GM23338 (cell line): ENCODE measurements around the gene RRAS2. TPM values are rescaled to one million over a fixed set of nuclear protein-coding genes. Genes with fewer than 3 reads are reported as not detected.

Source experiments
- ATAC-seq: fragments of 200-7000 bp; cut with Tn5 transposase; 3 replicates; pipeline ENCODE4 v1.9.1; 2020
- DNase-seq: peaks from one replicate; pipeline ENCODE4 v3.0.0-alpha.2; 2015; ENCODE audit warnings: low spot score
- H2AFZ ChIP-seq: fragments of 200-600 bp; sonication (generic); 2 replicates; pipeline ENCODE4 v1.8.0; 2016; ENCODE audit warnings: antibody characterized with exemption, mild to moderate bottlenecking, moderate library complexity
- H3F3A ChIP-seq: fragments of 200-600 bp; sonication (generic); replicated peaks from 2 replicates; pipeline ENCODE4 v1.8.0; 2017; ENCODE audit warnings: antibody characterized with exemption, mixed run types, low read depth
- H3K27ac ChIP-seq: fragments of 200-600 bp; sonication (generic); 2 replicates; pipeline ENCODE4 v1.6.1; 2016; ENCODE audit warnings: low read depth
- H3K27me3 ChIP-seq: fragments of 200-600 bp; sonication (generic); 2 replicates; pipeline ENCODE4 v1.8.0; 2016; ENCODE audit warnings: mild to moderate bottlenecking, mixed run types, moderate library complexity; ENCODE audit not compliant: insufficient read depth
- H3K36me3 ChIP-seq: fragments of 200-600 bp; sonication (generic); 2 replicates; pipeline ENCODE4 v1.8.0; 2016; ENCODE audit warnings: mild to moderate bottlenecking; ENCODE audit not compliant: insufficient read depth
- H3K4me1 ChIP-seq: fragments of 200-600 bp; sonication (generic); 2 replicates; pipeline ENCODE4 v1.8.0; 2016; ENCODE audit warnings: mild to moderate bottlenecking, moderate library complexity; ENCODE audit not compliant: insufficient read depth
- H3K4me2 ChIP-seq: fragments of 200-600 bp; sonication (generic); 2 replicates; pipeline ENCODE4 v1.7.1; 2017; ENCODE audit warnings: mixed run types
- H3K4me3 ChIP-seq: fragments of 200-600 bp; sonication (generic); 2 replicates; pipeline ENCODE4 v1.6.1; 2016; ENCODE audit warnings: mixed run types
- H3K79me2 ChIP-seq: fragments of 200-600 bp; sonication (generic); replicated peaks from 2 replicates; pipeline ENCODE4 v1.8.0; 2017; ENCODE audit warnings: mild to moderate bottlenecking; ENCODE audit not compliant: insufficient read depth
- H3K9me2 ChIP-seq: fragments of 200-600 bp; sonication (generic); 2 replicates; pipeline ENCODE4 v1.8.0; 2017; ENCODE audit not compliant: insufficient read depth
- H4K20me1 ChIP-seq: fragments of 200-600 bp; sonication (generic); replicated peaks from 2 replicates; pipeline ENCODE4 v1.8.0; 2017; ENCODE audit warnings: mild to moderate bottlenecking; ENCODE audit not compliant: insufficient read depth
- H3K27ac Mint-ChIP-seq: 2 replicates; pipeline ENCODE4 v1.8.0; 2020; ENCODE audit warnings: inconsistent platforms, mild to moderate bottlenecking, moderate library complexity, mixed read lengths
- H3K27me3 Mint-ChIP-seq: 3 replicates; pipeline ENCODE4 v1.8.0; 2022; ENCODE audit warnings: low read depth, mild to moderate bottlenecking, moderate library complexity, mixed read lengths, inconsistent platforms; ENCODE audit not compliant: insufficient read depth, poor library complexity
- H3K36me3 Mint-ChIP-seq: 3 replicates; pipeline ENCODE4 v1.8.0; 2021; ENCODE audit warnings: low read depth, mild to moderate bottlenecking, inconsistent platforms, moderate library complexity, mixed read lengths
- H3K4me1 Mint-ChIP-seq: 3 replicates; pipeline ENCODE4 v1.8.0; 2020; ENCODE audit warnings: mild to moderate bottlenecking, inconsistent platforms, mixed read lengths
- H3K4me3 Mint-ChIP-seq: 3 replicates; pipeline ENCODE4 v1.8.0; 2021; ENCODE audit warnings: moderate library complexity, mild to moderate bottlenecking, inconsistent platforms, mixed read lengths
- H3K9me3 Mint-ChIP-seq: 3 replicates; pipeline ENCODE4 v1.8.0; 2020; ENCODE audit warnings: moderate library complexity, mild to moderate bottlenecking, inconsistent platforms, mixed read lengths
- CREB1 ChIP-seq: fragments of 250-450 bp; sonication (Bioruptor Pico); IDR thresholded peaks from 2 replicates; pipeline ENCODE4 v1.5.0; 2020; ENCODE audit warnings: low read depth, mild to moderate bottlenecking, moderate library complexity
- CTCF ChIP-seq, 2 experiments: fragments of 200-600 bp in 1 of 2; sonication (generic) in 1 of 2; conservative IDR thresholded peaks; 2 replicates each; pipeline versions ENCODE4 v1.5.1 to v1.6.1; 2016 to 2017; ENCODE audit warnings: antibody characterized with exemption in 2 of 2, low read depth in 2 of 2, mild to moderate bottlenecking in 2 of 2, moderate library complexity in 1 of 2
- EZH2 ChIP-seq: fragments of 200-600 bp; sonication (generic); IDR thresholded peaks from one replicate; pipeline ENCODE4 v1.8.0; 2017; ENCODE audit warnings: antibody characterized with exemption, mild to moderate bottlenecking, low read depth; ENCODE audit not compliant: unreplicated experiment
- EZH2phosphoT487 ChIP-seq: fragments of 200-600 bp; sonication (generic); IDR thresholded peaks from one replicate; pipeline ENCODE4 v1.8.1; 2018; ENCODE audit warnings: antibody characterized with exemption; ENCODE audit not compliant: unreplicated experiment
- JUNB ChIP-seq: IDR thresholded peaks from one replicate; pipeline ENCODE4 v1.6.1; 2016; ENCODE audit warnings: antibody characterized with exemption; ENCODE audit not compliant: unreplicated experiment
- NANOG ChIP-seq: IDR thresholded peaks from 2 replicates; pipeline ENCODE4 v1.6.1; 2016; ENCODE audit warnings: antibody characterized with exemption, borderline replicate concordance
- POLR2AphosphoS5 ChIP-seq: IDR thresholded peaks from 2 replicates; pipeline ENCODE4 v1.6.1; 2016; ENCODE audit warnings: antibody characterized with exemption, low read depth
- REST ChIP-seq: IDR thresholded peaks from one replicate; pipeline ENCODE4 v1.6.1; 2018; ENCODE audit warnings: antibody characterized with exemption; ENCODE audit not compliant: unreplicated experiment
- STAT1 ChIP-seq: IDR thresholded peaks from one replicate; pipeline ENCODE4 v1.6.1; 2016; ENCODE audit warnings: antibody characterized with exemption; ENCODE audit not compliant: unreplicated experiment
- ZNF114 ChIP-seq: fragments of 250-450 bp; sonication (Bioruptor Pico); IDR thresholded peaks from 2 replicates; pipeline ENCODE4 v1.5.0; 2020; ENCODE audit warnings: mild to moderate bottlenecking, moderate library complexity
- ZNF331 ChIP-seq: fragments of 250-450 bp; sonication (Bioruptor Pico); IDR thresholded peaks from 2 replicates; pipeline ENCODE4 v1.5.0; 2020; ENCODE audit warnings: low read depth, mild to moderate bottlenecking, moderate library complexity
- polyA plus RNA-seq: library from polyadenylated mRNA; unstranded; fragments of >200 nt; fragmentation: Nextera tagmentation; extraction: Ambion mirVana; gene quantifications from 2 replicates; pipeline ENCODE4 v1.2.1, GENCODE V29; 2016
- total RNA-seq: library from RNA; depleted of rRNA; stranded (reverse); fragments of >200 nt; shearing (Covaris generic); gene quantifications from 2 replicates; pipeline ENCODE4 v1.2.3, GENCODE V29; 2014
- TF ChIP-seq, protein P1 (sequence below): IDR thresholded peaks from 2 replicates; pipeline ENCODE4 v1.6.1; 2016; ENCODE audit warnings: antibody characterized with exemption
- TF ChIP-seq, protein P2 (sequence below): fragments of 250-450 bp; sonication (Bioruptor Pico); IDR thresholded peaks from 2 replicates; pipeline ENCODE4 v1.5.0; 2020; ENCODE audit warnings: mild to moderate bottlenecking, moderate library complexity

RRAS2 gene
- total and polyA plus RNA-seq, 2 experiments from 2014 or later = 196 to 293 TPM

GRCh38 chr11:14237444-14237961 lies 121.5 kb downstream of the RRAS2 start:
- H2AFZ ChIP-seq = peak overlapping the region; percentile 38; the same call in 1 of the 2 replicates
- no peak for DNase-seq
- H3K27me3 ChIP-seq = no peaks in the 10 kb centered on the region
- no peaks in the 10 kb centered on the region for H3F3A ChIP-seq
- TF ChIP-seq, protein P1, sequence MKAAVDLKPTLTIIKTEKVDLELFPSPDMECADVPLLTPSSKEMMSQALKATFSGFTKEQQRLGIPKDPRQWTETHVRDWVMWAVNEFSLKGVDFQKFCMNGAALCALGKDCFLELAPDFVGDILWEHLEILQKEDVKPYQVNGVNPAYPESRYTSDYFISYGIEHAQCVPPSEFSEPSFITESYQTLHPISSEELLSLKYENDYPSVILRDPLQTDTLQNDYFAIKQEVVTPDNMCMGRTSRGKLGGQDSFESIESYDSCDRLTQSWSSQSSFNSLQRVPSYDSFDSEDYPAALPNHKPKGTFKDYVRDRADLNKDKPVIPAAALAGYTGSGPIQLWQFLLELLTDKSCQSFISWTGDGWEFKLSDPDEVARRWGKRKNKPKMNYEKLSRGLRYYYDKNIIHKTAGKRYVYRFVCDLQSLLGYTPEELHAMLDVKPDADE = no peak
- TF ChIP-seq ZNF114 (CRISPR knock-in tag) (no peak), REST (no peak), STAT1 (no peak), NANOG (no peak), CREB1 (CRISPR knock-in tag) (no peak), EZH2phosphoT487 (no peak), CTCF (conservative IDR thresholded peaks at IDR 0.05; ENCODE audit: low read depth in 2 of 2) (no peak), EZH2 (no peak), POLR2AphosphoS5 (no peak), JUNB (no peak), ZNF331 (CRISPR knock-in tag) (no peak)
- TF ChIP-seq, protein P2, sequence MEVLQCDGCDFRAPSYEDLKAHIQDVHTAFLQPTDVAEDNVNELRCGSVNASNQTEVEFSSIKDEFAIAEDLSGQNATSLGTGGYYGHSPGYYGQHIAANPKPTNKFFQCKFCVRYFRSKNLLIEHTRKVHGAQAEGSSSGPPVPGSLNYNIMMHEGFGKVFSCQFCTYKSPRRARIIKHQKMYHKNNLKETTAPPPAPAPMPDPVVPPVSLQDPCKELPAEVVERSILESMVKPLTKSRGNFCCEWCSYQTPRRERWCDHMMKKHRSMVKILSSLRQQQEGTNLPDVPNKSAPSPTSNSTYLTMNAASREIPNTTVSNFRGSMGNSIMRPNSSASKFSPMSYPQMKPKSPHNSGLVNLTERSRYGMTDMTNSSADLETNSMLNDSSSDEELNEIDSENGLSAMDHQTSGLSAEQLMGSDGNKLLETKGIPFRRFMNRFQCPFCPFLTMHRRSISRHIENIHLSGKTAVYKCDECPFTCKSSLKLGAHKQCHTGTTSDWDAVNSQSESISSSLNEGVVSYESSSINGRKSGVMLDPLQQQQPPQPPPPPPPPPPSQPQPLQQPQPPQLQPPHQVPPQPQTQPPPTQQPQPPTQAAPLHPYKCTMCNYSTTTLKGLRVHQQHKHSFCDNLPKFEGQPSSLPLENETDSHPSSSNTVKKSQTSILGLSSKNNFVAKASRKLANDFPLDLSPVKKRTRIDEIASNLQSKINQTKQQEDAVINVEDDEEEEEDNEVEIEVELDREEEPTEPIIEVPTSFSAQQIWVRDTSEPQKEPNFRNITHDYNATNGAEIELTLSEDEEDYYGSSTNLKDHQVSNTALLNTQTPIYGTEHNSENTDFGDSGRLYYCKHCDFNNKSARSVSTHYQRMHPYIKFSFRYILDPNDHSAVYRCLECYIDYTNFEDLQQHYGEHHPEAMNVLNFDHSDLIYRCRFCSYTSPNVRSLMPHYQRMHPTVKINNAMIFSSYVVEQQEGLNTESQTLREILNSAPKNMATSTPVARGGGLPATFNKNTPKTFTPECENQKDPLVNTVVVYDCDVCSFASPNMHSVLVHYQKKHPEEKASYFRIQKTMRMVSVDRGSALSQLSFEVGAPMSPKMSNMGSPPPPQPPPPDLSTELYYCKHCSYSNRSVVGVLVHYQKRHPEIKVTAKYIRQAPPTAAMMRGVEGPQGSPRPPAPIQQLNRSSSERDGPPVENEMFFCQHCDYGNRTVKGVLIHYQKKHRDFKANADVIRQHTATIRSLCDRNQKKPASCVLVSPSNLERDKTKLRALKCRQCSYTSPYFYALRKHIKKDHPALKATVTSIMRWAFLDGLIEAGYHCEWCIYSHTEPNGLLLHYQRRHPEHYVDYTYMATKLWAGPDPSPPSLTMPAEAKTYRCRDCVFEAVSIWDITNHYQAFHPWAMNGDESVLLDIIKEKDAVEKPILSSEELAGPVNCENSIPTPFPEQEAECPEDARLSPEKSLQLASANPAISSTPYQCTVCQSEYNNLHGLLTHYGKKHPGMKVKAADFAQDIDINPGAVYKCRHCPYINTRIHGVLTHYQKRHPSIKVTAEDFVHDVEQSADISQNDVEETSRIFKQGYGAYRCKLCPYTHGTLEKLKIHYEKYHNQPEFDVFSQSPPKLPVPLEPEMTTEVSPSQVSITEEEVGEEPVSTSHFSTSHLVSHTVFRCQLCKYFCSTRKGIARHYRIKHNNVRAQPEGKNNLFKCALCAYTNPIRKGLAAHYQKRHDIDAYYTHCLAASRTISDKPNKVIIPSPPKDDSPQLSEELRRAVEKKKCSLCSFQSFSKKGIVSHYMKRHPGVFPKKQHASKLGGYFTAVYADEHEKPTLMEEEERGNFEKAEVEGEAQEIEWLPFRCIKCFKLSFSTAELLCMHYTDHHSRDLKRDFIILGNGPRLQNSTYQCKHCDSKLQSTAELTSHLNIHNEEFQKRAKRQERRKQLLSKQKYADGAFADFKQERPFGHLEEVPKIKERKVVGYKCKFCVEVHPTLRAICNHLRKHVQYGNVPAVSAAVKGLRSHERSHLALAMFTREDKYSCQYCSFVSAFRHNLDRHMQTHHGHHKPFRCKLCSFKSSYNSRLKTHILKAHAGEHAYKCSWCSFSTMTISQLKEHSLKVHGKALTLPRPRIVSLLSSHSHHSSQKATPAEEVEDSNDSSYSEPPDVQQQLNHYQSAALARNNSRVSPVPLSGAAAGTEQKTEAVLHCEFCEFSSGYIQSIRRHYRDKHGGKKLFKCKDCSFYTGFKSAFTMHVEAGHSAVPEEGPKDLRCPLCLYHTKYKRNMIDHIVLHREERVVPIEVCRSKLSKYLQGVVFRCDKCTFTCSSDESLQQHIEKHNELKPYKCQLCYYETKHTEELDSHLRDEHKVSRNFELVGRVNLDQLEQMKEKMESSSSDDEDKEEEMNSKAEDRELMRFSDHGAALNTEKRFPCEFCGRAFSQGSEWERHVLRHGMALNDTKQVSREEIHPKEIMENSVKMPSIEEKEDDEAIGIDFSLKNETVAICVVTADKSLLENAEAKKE (CRISPR knock-in tag) = no peak
- H3K27ac ChIP-seq = no peak overlapping the region
- H3K36me3 Mint-ChIP-seq = no peaks in the 10 kb centered on the region
- no peak overlapping the region for H3K27ac Mint-ChIP-seq
- H3K9me2 ChIP-seq = no peaks in the 10 kb centered on the region
- no peaks in the 10 kb centered on the region for H3K36me3 ChIP-seq
- peaks cover 6% of the 10 kb centered on the region for H3K4me1 Mint-ChIP-seq
- H3K9me3 Mint-ChIP-seq = no peaks in the 10 kb centered on the region
- no peak overlapping the region for H3K4me2 ChIP-seq
- no peak for ATAC-seq
- H3K79me2 ChIP-seq = no peaks in the 10 kb centered on the region
- H3K4me3 Mint-ChIP-seq = no peak overlapping the region
- peaks cover 1% of the 10 kb centered on the region for H3K27me3 Mint-ChIP-seq
- no peaks in the 10 kb centered on the region for H4K20me1 ChIP-seq
- H3K4me3 ChIP-seq = no peak overlapping the region
- H3K4me1 ChIP-seq = peaks cover 1% of the 10 kb centered on the region; the same call in 1 of the 2 replicates
